SK-N-MC (cell line): ENCODE data around the gene MBNL2.

Experiments
- DNase-seq: peaks from one replicate; pipeline ENCODE4 v3.0.0-alpha.2; 2011; ENCODE audit warnings: low read depth, low spot score
- H3K27ac ChIP-seq: fragments of 200-600 bp; sonication (generic); 2 replicates; pipeline ENCODE4 v1.5.1; 2016; ENCODE audit warnings: mixed run types
- H3K36me3 ChIP-seq: fragments of 200-600 bp; sonication (generic); 2 replicates; pipeline ENCODE4 v1.6.1; 2017; ENCODE audit warnings: antibody characterized with exemption, low read length, mixed read lengths; ENCODE audit not compliant: insufficient read depth
- H3K4me3 ChIP-seq: fragments of 200-600 bp; sonication (generic); 2 replicates; pipeline ENCODE4 v1.5.1; 2016
- H3K9ac ChIP-seq: fragments of 200-600 bp; sonication (generic); 2 replicates; pipeline ENCODE4 v1.8.0; 2017; ENCODE audit warnings: mixed run types, mixed read lengths; ENCODE audit not compliant: insufficient read length
- H3K9me3 ChIP-seq: fragments of 200-600 bp; sonication (generic); 2 replicates; pipeline ENCODE4 v1.6.1; 2017; ENCODE audit warnings: low read depth, mild to moderate bottlenecking, antibody characterized with exemption, low read length, moderate library complexity, mixed read lengths
- EZH2 ChIP-seq: fragments of 200-600 bp; sonication (generic); IDR thresholded peaks from one replicate; pipeline ENCODE4 v1.6.1; 2017; ENCODE audit warnings: antibody characterized with exemption
- FOXP2 ChIP-seq: optimal IDR thresholded peaks from 2 replicates; pipeline ENCODE3; 2011; ENCODE audit warnings: mild to moderate bottlenecking, moderate library complexity; ENCODE audit not compliant: insufficient read depth; ENCODE audit errors: extremely low read length, control extremely low read depth
- POLR2AphosphoS5 ChIP-seq: IDR thresholded peaks from 2 replicates; pipeline ENCODE4 v1.6.1; 2012; ENCODE audit warnings: mild to moderate bottlenecking, low read depth, low read length, borderline replicate concordance

The MBNL2 gene

GRCh38 chr13:97327086-97327485 lies 105.0 kb downstream of the MBNL2 start:
- Histone ChIP-seq H3K9ac (no peak overlapping the region), H3K9me3 (no peaks in the 10 kb centered on the region), H3K36me3 (no peaks in the 10 kb centered on the region), H3K4me3 (no peak overlapping the region), H3K27ac (no peak overlapping the region)
- DNase-seq = no peak
- no peak for TF ChIP-seq EZH2
- no peak for TF ChIP-seq FOXP2
- TF ChIP-seq POLR2AphosphoS5 = no peak

DNA sequence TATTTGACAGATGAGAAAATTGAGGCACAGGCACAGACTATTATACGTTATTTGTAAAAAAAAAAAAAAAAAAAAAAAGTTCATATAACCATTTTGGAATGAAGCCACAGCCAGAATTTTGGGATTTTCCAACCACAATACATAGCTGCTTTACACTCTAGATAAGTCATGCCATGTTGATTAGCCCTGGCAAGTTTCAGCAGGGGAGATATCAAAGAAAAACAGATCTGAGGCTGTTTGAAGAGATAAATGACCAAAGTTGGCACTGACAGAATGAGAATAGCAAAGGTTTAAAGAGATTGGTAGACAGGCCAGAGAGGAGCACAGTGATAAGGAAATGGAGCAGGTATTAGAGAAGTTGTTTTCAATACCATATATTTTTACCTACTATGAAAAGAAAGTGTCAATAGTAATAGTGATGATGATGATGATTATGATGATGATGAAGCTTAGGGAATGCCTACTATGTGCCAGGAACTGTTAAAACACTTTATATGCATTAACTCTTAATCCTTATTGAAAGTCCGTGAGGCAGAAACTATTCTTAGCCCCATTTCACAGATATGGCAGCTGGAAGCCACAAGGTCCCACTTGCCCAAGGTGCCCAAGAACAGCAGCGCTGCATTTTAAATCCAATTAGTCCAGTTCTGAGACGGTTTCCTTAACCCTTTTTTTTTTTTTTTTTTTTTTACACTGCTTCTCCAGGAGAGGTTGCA lies 105.5 kb downstream of the MBNL2 start:
- no peak for DNase-seq
- Histone ChIP-seq H3K36me3 (no peaks in the 10 kb centered on the region), H3K4me3 (no peak overlapping the region), H3K9ac (no peak overlapping the region), H3K27ac (no peak overlapping the region), H3K9me3 (no peaks in the 10 kb centered on the region)
- TF ChIP-seq FOXP2 = no peak
- no peak for TF ChIP-seq POLR2AphosphoS5
- TF ChIP-seq EZH2 = no peak

DNA sequence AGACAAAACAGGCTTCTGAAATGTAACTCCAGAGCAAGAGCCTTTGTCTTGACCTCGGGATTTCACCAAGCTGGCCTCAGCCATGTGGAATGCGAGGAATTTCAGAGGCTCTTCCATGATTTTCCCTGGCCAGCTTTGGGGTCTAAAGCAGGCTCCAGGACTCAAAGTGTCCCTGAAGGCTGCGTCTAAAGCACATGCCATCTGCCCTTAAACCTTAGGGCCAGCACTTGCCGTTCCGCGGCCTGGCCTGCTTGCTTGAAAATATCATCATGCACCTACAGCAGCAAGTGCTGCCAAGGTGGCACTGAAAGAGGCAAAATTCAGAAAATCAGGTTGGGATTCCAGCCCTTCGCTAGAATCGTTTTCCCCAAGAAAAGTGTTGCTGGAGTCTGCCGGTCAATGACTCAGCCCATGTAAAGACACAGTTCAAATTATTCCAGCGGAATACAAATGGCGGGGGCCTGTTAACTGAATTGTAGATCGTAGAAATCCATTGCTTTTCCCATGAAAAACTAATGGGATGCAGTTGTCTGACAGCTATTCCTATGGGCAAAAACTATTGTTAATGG lies 106.2 kb downstream of the MBNL2 start:
- TF ChIP-seq EZH2 (no peak), POLR2AphosphoS5 (no peak), FOXP2 (no peak)
- H3K9ac ChIP-seq = no peak overlapping the region
- DNase-seq = no peak

DNA sequence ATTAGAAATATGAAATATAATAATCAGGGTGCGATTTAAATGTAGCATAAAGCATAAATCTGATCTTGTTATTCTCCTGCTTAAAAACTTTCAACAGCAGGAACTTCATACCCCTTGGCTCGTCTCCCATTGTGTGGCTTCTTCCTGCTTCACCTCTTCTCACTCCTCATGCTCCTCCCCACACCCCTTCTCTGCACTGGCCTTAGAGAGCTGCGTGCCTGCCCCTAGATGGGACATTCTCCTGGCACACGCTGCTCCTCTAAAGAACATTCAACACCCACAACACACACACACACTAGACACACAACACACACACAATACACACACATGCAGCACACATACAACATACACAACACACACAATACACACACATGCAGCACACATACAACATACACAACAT lies 107.2 kb downstream of the MBNL2 start:
- DNase-seq = no peak
- H3K9ac ChIP-seq = no peak overlapping the region
- no peaks in the 10 kb centered on the region for H3K9me3 ChIP-seq
- TF ChIP-seq EZH2 (no peak), POLR2AphosphoS5 (no peak), FOXP2 (no peak)
- no peak overlapping the region for H3K27ac ChIP-seq
- no peak overlapping the region for H3K4me3 ChIP-seq
- H3K36me3 ChIP-seq = no peaks in the 10 kb centered on the region

More for the DNA sequence above, 106.2 kb downstream of the MBNL2 start:
- Histone ChIP-seq H3K27ac (no peak overlapping the region), H3K9me3 (no peaks in the 10 kb centered on the region), H3K4me3 (no peak overlapping the region), H3K36me3 (no peaks in the 10 kb centered on the region)

- Histone ChIP-seq H3K4me3 (no peak overlapping the region), H3K36me3 (no peaks in the 10 kb centered on the region), H3K9ac (no peak overlapping the region), H3K9me3 (no peaks in the 10 kb centered on the region), H3K27ac (no peak overlapping the region)
- TF ChIP-seq EZH2 (no peak), POLR2AphosphoS5 (no peak), FOXP2 (no peak)
- DNase-seq = no peak
These were observed 108.3 kb downstream of the MBNL2 start for GRCh38 chr13:97330448-97330847.

- no peak overlapping the region for H3K4me3 ChIP-seq
- H3K9me3 ChIP-seq = no peaks in the 10 kb centered on the region
- H3K27ac ChIP-seq = no peak overlapping the region
- no peak overlapping the region for H3K9ac ChIP-seq
- no peak for TF ChIP-seq POLR2AphosphoS5
- no peak for TF ChIP-seq FOXP2
- no peak for TF ChIP-seq EZH2
- H3K36me3 ChIP-seq = no peaks in the 10 kb centered on the region
- no peak for DNase-seq
These were observed 110.6 kb downstream of the MBNL2 start for GRCh38 chr13:97332742-97333141.

DNA sequence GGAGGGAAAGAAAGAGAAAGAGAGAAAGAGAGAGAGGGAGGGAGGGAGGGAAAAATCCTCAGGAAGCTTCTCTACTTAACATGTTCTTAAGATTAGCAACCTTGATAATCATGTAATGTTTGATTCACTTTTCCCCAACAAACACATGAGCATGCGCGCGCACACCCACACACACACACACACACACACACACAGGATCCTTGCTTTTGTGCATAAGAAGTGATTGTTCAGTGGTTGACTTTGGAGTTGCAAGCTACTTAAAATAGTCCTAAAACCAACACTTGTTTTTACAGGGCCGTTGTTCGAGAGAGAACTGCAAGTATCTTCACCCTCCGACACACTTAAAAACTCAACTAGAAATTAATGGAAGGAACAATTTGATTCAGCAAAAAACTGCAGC lies 111.8 kb downstream of the MBNL2 start:
- no peak for DNase-seq

GRCh38 chr13:97334690-97335089 lies 112.6 kb downstream of the MBNL2 start:
- no peak overlapping the region for H3K27ac ChIP-seq
- H3K36me3 ChIP-seq = no peaks in the 10 kb centered on the region
- no peak for DNase-seq
- no peak overlapping the region for H3K9ac ChIP-seq
- H3K4me3 ChIP-seq = no peak overlapping the region
- H3K9me3 ChIP-seq = no peaks in the 10 kb centered on the region
- TF ChIP-seq POLR2AphosphoS5 (no peak), FOXP2 (no peak), EZH2 (no peak)

More for the DNA sequence above, 111.8 kb downstream of the MBNL2 start:
- H3K27ac ChIP-seq = no peak overlapping the region
- no peak overlapping the region for H3K4me3 ChIP-seq
- TF ChIP-seq POLR2AphosphoS5 (no peak), EZH2 (no peak), FOXP2 (no peak)
- no peak overlapping the region for H3K9ac ChIP-seq
- no peaks in the 10 kb centered on the region for H3K36me3 ChIP-seq
- H3K9me3 ChIP-seq = no peaks in the 10 kb centered on the region
